ENCODE results near the gene STRA8.

STRA8 gene

DNA sequence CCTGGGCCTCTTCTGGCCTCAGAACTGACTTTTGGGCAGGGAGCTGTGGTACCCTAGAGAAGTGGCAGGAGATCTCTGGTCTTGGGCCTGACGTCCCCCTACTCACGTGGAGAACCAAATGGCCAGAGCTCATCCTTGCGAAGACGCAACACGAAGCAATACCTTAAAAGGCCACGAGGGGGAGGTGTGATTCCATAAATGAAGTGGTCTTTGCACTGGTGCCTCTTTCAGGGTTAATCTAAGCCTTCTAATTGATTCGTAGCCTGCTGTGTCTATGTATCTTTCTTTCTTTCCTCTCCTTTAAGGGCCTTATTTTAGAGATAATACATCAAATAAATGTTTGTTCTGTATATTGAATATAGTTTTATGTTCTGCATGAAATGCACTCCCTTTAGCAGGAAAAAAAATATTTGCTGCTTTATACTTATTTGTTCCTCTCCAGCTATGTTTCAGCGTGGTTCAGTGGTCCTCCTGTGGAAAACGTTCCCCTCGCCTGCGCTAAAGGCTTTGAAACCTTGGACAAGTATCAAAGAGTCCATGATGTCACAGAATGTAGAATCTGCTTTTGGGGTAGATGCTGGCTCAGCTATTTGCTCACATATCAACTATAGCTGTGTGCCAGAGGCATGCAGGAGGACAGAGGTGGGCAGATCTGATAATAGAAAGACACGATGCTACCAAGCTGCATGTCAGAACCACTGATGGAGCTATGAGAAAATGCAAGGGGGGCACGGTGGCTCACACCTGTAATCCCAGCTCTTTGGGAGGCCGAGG lies 41.0 kb downstream of the STRA8 start:
- H3K4me2 ChIP-seq (ENCODE audit: low read length) = no peak overlapping the region
- no peak overlapping the region for H3K14ac ChIP-seq (ENCODE audit: low read length)
- H2BK120ac ChIP-seq (ENCODE audit: insufficient read depth, low read length, poor library complexity) = no peak overlapping the region
- no peak overlapping the region for H2BK5ac ChIP-seq (ENCODE audit: low read depth, low read length, poor library complexity)
- H3K27ac ChIP-seq (ENCODE audit: low read depth, low read length) = no peak overlapping the region
- H3K18ac ChIP-seq (ENCODE audit: low read length) = no peak overlapping the region
- no peaks in the 10 kb centered on the region for H3K79me1 ChIP-seq (ENCODE audit: low read length)
- no peaks in the 10 kb centered on the region for H3K27me3 ChIP-seq (ENCODE audit: insufficient read depth, low read length)
- no peaks in the 10 kb centered on the region for H3K79me2 ChIP-seq (ENCODE audit: control insufficient read depth, insufficient read depth, low read length, poor library complexity)
- H3K9me3 ChIP-seq (ENCODE audit: insufficient read depth, low read depth, low read length) = no peaks in the 10 kb centered on the region
- no peak overlapping the region for H2AK5ac ChIP-seq (ENCODE audit: low read length)
- H4K12ac ChIP-seq (ENCODE audit: low read depth, low read length) = no peak overlapping the region
- H4K8ac ChIP-seq (ENCODE audit: low read depth, low read length) = no peak overlapping the region
- H4K91ac ChIP-seq (ENCODE audit: low read depth, low read length) = no peak overlapping the region
- H3K4me1 ChIP-seq (ENCODE audit: control insufficient read depth in 1 of 2, insufficient read depth in 2 of 2, low read length in 2 of 2) = no peaks in the 10 kb centered on the region
- no peak overlapping the region for H2AFZ ChIP-seq (ENCODE audit: insufficient read depth, low read length, poor library complexity)
- no peak overlapping the region for H2BK12ac ChIP-seq (ENCODE audit: low read length)
- no peak overlapping the region for H3K23ac ChIP-seq (ENCODE audit: low read length)
- DNase-seq = peak; percentile 51 to 91
- H3K4me3 ChIP-seq (ENCODE audit: low read depth, low read length) = no peak overlapping the region
- H3K4ac ChIP-seq (ENCODE audit: low read depth, low read length) = no peak overlapping the region
- no CpG with 5 or more reads among the region's 14 CpGs for WGBS (ENCODE audit: extremely low coverage, insufficient coverage, insufficient read length)
- H3K36me3 ChIP-seq (ENCODE audit: control insufficient read depth in 1 of 2, insufficient read depth in 2 of 2, low read length in 2 of 2) = no peaks in the 10 kb centered on the region
- H3K9ac ChIP-seq (ENCODE audit: low read length) = no peak overlapping the region

DNA sequence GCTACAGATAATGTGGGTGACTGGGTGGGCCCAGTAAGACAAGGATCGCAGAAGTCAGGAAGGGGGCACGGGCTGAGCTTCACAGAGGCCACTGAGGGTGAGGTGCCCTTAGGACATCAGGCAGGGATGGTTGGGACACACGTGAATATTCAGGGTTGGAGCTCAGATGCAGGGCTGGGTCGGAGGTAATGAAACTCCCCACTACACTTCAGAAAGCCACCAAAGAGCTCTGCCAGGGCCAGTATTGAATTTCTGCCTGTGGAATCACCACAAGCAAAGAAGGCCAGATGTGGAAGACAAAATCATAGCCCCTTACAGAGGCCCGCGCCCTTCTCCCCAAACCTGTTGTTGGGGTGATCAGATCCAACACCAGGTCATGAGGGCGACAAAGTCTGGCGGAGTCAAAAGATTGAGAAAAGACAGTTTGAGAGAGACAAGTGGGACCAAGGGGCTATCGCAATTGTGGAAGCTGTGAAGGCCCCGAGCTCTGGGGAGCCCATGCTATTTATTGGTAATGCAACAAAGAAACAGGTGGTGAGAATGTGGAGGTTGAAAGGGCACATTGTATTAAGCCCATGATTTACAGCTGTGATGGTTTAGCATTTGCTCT lies 42.4 kb downstream of the STRA8 start:
- Histone ChIP-seq H2BK5ac (ENCODE audit: low read depth, low read length, poor library complexity) (no peak overlapping the region), H2AK5ac (ENCODE audit: low read length) (no peak overlapping the region), H2BK12ac (ENCODE audit: low read length) (no peak overlapping the region), H3K4me2 (ENCODE audit: low read length) (no peak overlapping the region), H3K27ac (ENCODE audit: low read depth, low read length) (no peak overlapping the region), H3K4me1 (ENCODE audit: control insufficient read depth in 1 of 2, insufficient read depth in 2 of 2, low read length in 2 of 2) (no peaks in the 10 kb centered on the region), H3K14ac (ENCODE audit: low read length) (no peak overlapping the region), H3K4ac (ENCODE audit: low read depth, low read length) (no peak overlapping the region), H3K36me3 (ENCODE audit: control insufficient read depth in 1 of 2, insufficient read depth in 2 of 2, low read length in 2 of 2) (no peaks in the 10 kb centered on the region), H3K9ac (ENCODE audit: low read length) (no peak overlapping the region), H2BK120ac (ENCODE audit: insufficient read depth, low read length, poor library complexity) (no peak overlapping the region), H3K18ac (ENCODE audit: low read length) (no peak overlapping the region), H4K91ac (ENCODE audit: low read depth, low read length) (no peak overlapping the region), H3K4me3 (ENCODE audit: low read depth, low read length) (no peak overlapping the region), H4K8ac (ENCODE audit: low read depth, low read length) (no peak overlapping the region), H3K79me1 (ENCODE audit: low read length) (no peaks in the 10 kb centered on the region), H3K23ac (ENCODE audit: low read length) (no peak overlapping the region), H3K27me3 (ENCODE audit: insufficient read depth, low read length) (no peaks in the 10 kb centered on the region), H4K12ac (ENCODE audit: low read depth, low read length) (no peak overlapping the region), H3K9me3 (ENCODE audit: insufficient read depth, low read depth, low read length) (no peaks in the 10 kb centered on the region), H2AFZ (ENCODE audit: insufficient read depth, low read length, poor library complexity) (no peak overlapping the region), H3K79me2 (ENCODE audit: control insufficient read depth, insufficient read depth, low read length, poor library complexity) (no peaks in the 10 kb centered on the region)
- no CpG with 5 or more reads among the region's 10 CpGs for WGBS (ENCODE audit: extremely low coverage, insufficient coverage, insufficient read length)
- no peak for DNase-seq

DNA sequence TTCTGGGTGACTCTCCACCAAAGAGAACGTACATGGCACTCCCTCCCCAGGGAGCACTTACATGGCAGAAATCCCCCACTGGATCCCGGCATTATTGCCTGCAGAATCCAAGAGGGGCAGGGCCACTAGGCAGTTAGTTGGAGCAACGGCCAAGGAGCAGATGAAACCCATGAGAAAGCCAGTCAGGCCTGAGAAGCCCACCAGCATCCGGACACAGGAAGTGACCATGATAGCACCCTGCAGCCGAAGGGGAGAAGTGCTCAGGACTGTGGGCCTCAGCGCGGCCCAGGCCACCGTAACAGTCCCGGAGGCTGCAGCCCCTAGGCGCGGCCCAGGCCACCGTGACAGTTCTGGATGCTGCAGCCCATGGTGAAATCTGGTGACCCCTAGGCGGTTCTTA lies 43.5 kb downstream of the STRA8 start:
- H3K18ac ChIP-seq (ENCODE audit: low read length) = no peak overlapping the region
- no peak for DNase-seq
- no peak overlapping the region for H3K14ac ChIP-seq (ENCODE audit: low read length)
- no peak overlapping the region for H2BK120ac ChIP-seq (ENCODE audit: insufficient read depth, low read length, poor library complexity)
- H2BK5ac ChIP-seq (ENCODE audit: low read depth, low read length, poor library complexity) = no peak overlapping the region
- H3K27ac ChIP-seq (ENCODE audit: low read depth, low read length) = no peak overlapping the region
- H4K8ac ChIP-seq (ENCODE audit: low read depth, low read length) = no peak overlapping the region
- H3K27me3 ChIP-seq (ENCODE audit: insufficient read depth, low read length) = no peaks in the 10 kb centered on the region
- WGBS (ENCODE audit: extremely low coverage, insufficient coverage, insufficient read length) = no CpG with 5 or more reads among the region's 13 CpGs
- H3K9me3 ChIP-seq (ENCODE audit: insufficient read depth, low read depth, low read length) = no peaks in the 10 kb centered on the region
- H4K12ac ChIP-seq (ENCODE audit: low read depth, low read length) = no peak overlapping the region
- no peak overlapping the region for H3K4ac ChIP-seq (ENCODE audit: low read depth, low read length)
- no peaks in the 10 kb centered on the region for H3K79me1 ChIP-seq (ENCODE audit: low read length)
- no peak overlapping the region for H3K9ac ChIP-seq (ENCODE audit: low read length)
- H2BK12ac ChIP-seq (ENCODE audit: low read length) = no peak overlapping the region
- no peak overlapping the region for H3K4me3 ChIP-seq (ENCODE audit: low read depth, low read length)
- H2AK5ac ChIP-seq (ENCODE audit: low read length) = no peak overlapping the region
- no peak overlapping the region for H3K4me2 ChIP-seq (ENCODE audit: low read length)
- H3K23ac ChIP-seq (ENCODE audit: low read length) = no peak overlapping the region
- no peaks in the 10 kb centered on the region for H3K79me2 ChIP-seq (ENCODE audit: control insufficient read depth, insufficient read depth, low read length, poor library complexity)
- no peak overlapping the region for H2AFZ ChIP-seq (ENCODE audit: insufficient read depth, low read length, poor library complexity)
- H4K91ac ChIP-seq (ENCODE audit: low read depth, low read length) = no peak overlapping the region
- no peaks in the 10 kb centered on the region for H3K4me1 ChIP-seq (ENCODE audit: control insufficient read depth in 1 of 2, insufficient read depth in 2 of 2, low read length in 2 of 2)
- H3K36me3 ChIP-seq (ENCODE audit: control insufficient read depth in 1 of 2, insufficient read depth in 2 of 2, low read length in 2 of 2) = no peaks in the 10 kb centered on the region

DNA sequence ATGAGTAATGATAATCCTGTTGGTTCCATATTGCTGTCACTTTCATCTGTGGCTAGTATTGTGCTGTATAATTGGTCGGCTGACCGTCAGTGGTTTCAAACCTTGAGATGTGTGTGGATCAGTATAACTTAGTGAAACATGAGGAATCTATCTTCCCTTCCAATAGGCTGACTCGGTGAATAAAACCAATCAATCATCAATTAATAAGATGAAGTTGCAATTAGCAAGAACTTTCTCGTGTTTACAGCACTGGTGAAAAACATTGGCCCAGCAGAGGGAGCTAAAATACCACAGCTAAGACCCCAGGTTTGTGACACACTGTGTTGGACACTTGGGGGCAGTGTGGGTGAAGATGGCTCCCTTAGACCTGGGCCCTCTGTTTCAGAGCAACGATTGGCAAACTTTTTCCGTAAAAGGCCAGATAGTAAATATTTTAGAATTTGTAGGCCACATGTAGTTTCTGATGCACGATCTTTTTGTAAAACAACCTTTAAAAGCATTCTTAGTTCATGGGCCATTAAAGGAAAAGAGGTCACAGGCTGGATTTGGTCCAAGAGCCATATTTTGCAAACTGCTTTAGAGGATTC lies 47.8 kb downstream of the STRA8 start:
- WGBS (ENCODE audit: extremely low coverage, insufficient coverage, insufficient read length) = no CpG with 5 or more reads among the region's 7 CpGs
- Histone ChIP-seq H3K9ac (ENCODE audit: low read length) (no peak overlapping the region), H2BK12ac (ENCODE audit: low read length) (no peak overlapping the region), H3K23ac (ENCODE audit: low read length) (no peak overlapping the region), H4K91ac (ENCODE audit: low read depth, low read length) (no peak overlapping the region), H3K27ac (ENCODE audit: low read depth, low read length) (no peak overlapping the region), H3K4ac (ENCODE audit: low read depth, low read length) (no peak overlapping the region), H2AK5ac (ENCODE audit: low read length) (no peak overlapping the region), H2AFZ (ENCODE audit: insufficient read depth, low read length, poor library complexity) (no peak overlapping the region), H3K4me2 (ENCODE audit: low read length) (no peak overlapping the region), H2BK5ac (ENCODE audit: low read depth, low read length, poor library complexity) (no peak overlapping the region), H4K8ac (ENCODE audit: low read depth, low read length) (no peak overlapping the region), H3K27me3 (ENCODE audit: insufficient read depth, low read length) (no peaks in the 10 kb centered on the region), H3K4me3 (ENCODE audit: low read depth, low read length) (no peak overlapping the region), H3K4me1 (ENCODE audit: control insufficient read depth in 1 of 2, insufficient read depth in 2 of 2, low read length in 2 of 2) (no peaks in the 10 kb centered on the region), H4K12ac (ENCODE audit: low read depth, low read length) (no peak overlapping the region), H2BK120ac (ENCODE audit: insufficient read depth, low read length, poor library complexity) (no peak overlapping the region), H3K18ac (ENCODE audit: low read length) (no peak overlapping the region), H3K79me1 (ENCODE audit: low read length) (no peaks in the 10 kb centered on the region), H3K36me3 (ENCODE audit: control insufficient read depth in 1 of 2, insufficient read depth in 2 of 2, low read length in 2 of 2) (no peaks in the 10 kb centered on the region), H3K9me3 (ENCODE audit: insufficient read depth, low read depth, low read length) (no peaks in the 10 kb centered on the region), H3K14ac (ENCODE audit: low read length) (no peak overlapping the region), H3K79me2 (ENCODE audit: control insufficient read depth, insufficient read depth, low read length, poor library complexity) (no peaks in the 10 kb centered on the region)
- DNase-seq = peak; percentile 75 to 87

Data from trophoblast cell (in vitro differentiated cells and primary cell).